Measurements from ENCODE around the gene MED28.
A peak's percentile ranks its signal among the peaks of the same experiment; 100 is the strongest.
"Not testable (repeated sequence)": the region's sequence is repeated elsewhere in the genome, so short reads cannot be mapped to it uniquely, and the experiment has no call there.

The MED28 gene

GRCh38 chr4:17614416-17615299 lies at the start of gene MED28:
Gene MED28, plus strand, starts transcription at chr4:17614641. Its CDS starts 14 bp downstream, at chr4:17614655.
- peak; percentile 96 for DNase-seq (ENCODE audit: low spot score)

- DNase-seq (ENCODE audit: low spot score), result no peak
Measured at GRCh38 chr4:17565846-17566245, 48.6 kb upstream of the MED28 start.

- DNase-seq (ENCODE audit: low spot score), result no peak
Measured at GRCh38 chr4:17567271-17567670, 47.2 kb upstream of the MED28 start.

GRCh38 chr4:17574206-17574605 lies 40.2 kb upstream of the MED28 start:
- DNase-seq (ENCODE audit: low spot score), result no peak

- not testable (repeated sequence) for DNase-seq (ENCODE audit: low spot score)
Measured at GRCh38 chr4:17575177-17575576, 39.3 kb upstream of the MED28 start.

- peak; percentile 98 for DNase-seq (ENCODE audit: low spot score)
Measured at GRCh38 chr4:17576932-17577664, 37.3 kb upstream of the MED28 start, which contains the start of gene LAP3. Gene LAP3, plus strand, starts transcription at chr4:17577198. Its CDS starts 268 bp downstream, at chr4:17577466.

- DNase-seq (ENCODE audit: low spot score), result peak; percentile 38
Measured at GRCh38 chr4:17577665-17578481, 36.6 kb upstream of the MED28 start.

- DNase-seq (ENCODE audit: low spot score), result peak; percentile 16
Measured at GRCh38 chr4:17578482-17578891, 36.0 kb upstream of the MED28 start.

GRCh38 chr4:17580969-17581368 lies 33.5 kb upstream of the MED28 start:
- peak; percentile 45 for DNase-seq (ENCODE audit: low spot score)

GRCh38 chr4:17583276-17583675 lies 31.2 kb upstream of the MED28 start:
- no peak for DNase-seq (ENCODE audit: low spot score)

- DNase-seq (ENCODE audit: low spot score), result no peak
Measured at GRCh38 chr4:17583941-17584340, 30.5 kb upstream of the MED28 start.

- DNase-seq (ENCODE audit: low spot score), result no peak
Measured at GRCh38 chr4:17584521-17585213, 29.8 kb upstream of the MED28 start.

- DNase-seq (ENCODE audit: low spot score), result no peak
Measured at GRCh38 chr4:17587094-17587822, 27.2 kb upstream of the MED28 start.

- DNase-seq (ENCODE audit: low spot score), result no peak
Measured at GRCh38 chr4:17589355-17589754, 25.1 kb upstream of the MED28 start.

GRCh38 chr4:17595471-17596005 lies 18.9 kb upstream of the MED28 start:
- no peak for DNase-seq (ENCODE audit: low spot score)

GRCh38 chr4:17597517-17597916 lies 16.9 kb upstream of the MED28 start:
- no peak for DNase-seq (ENCODE audit: low spot score)

- no peak for DNase-seq (ENCODE audit: low spot score)
Measured at GRCh38 chr4:17599826-17600225, 14.6 kb upstream of the MED28 start.

GRCh38 chr4:17605236-17605635 lies 9.2 kb upstream of the MED28 start:
- no peak for DNase-seq (ENCODE audit: low spot score)

- DNase-seq (ENCODE audit: low spot score), result peak; percentile 63
Measured at GRCh38 chr4:17613761-17614415, 553 bp upstream of the MED28 start.

- no peak for DNase-seq (ENCODE audit: low spot score)
Measured at GRCh38 chr4:17616283-17616682, 1.8 kb downstream of the MED28 start.

Measured in AG08396 (cell line).